ENCODE measurements around the gene USP19. TPM values are rescaled to one million over a fixed set of nuclear protein-coding genes. Genes with fewer than 3 reads are reported as not detected.

Gene USP19
- total and polyA plus RNA-seq, 2 donors, result 30.8 to 44.8 TPM

GRCh38 chr3:49104052-49104426 lies 16.6 kb downstream of the USP19 start:
- Histone ChIP-seq H3K4me1 (ENCODE audit: insufficient read depth) (peaks cover 2% of the 10 kb centered on the region), H3K27ac (ENCODE audit: low read depth) (peak overlapping the region; percentile 63), H3K4me3 (ENCODE audit: low read depth, low read length) (peak overlapping the region; percentile 69), H3K36me3 (ENCODE audit: insufficient read depth) (peaks cover 8% of the 10 kb centered on the region)
- WGBS, result 3% methylated on average over 8 of the region's 8 CpGs
- DNase-seq (ENCODE audit: extremely low spot score), result no peak

- peaks cover 2% of the 10 kb centered on the region for H3K4me1 ChIP-seq (ENCODE audit: insufficient read depth)
- no peak for DNase-seq (ENCODE audit: extremely low spot score)
- H3K36me3 ChIP-seq (ENCODE audit: insufficient read depth), result peaks cover 8% of the 10 kb centered on the region
- WGBS, result 95% methylated on average over 11 of the region's 11 CpGs
- H3K4me3 ChIP-seq (ENCODE audit: low read depth, low read length), result no peak overlapping the region
- no peak overlapping the region for H3K27ac ChIP-seq (ENCODE audit: low read depth)
These were observed 20.5 kb downstream of the USP19 start for GRCh38 chr3:49100046-49100615.

GRCh38 chr3:49098910-49099630 lies 21.6 kb downstream of the USP19 start:
- no peak for DNase-seq (ENCODE audit: extremely low spot score)
- Histone ChIP-seq H3K36me3 (ENCODE audit: insufficient read depth) (peaks cover 8% of the 10 kb centered on the region), H3K4me3 (ENCODE audit: low read depth, low read length) (no peak overlapping the region), H3K4me1 (ENCODE audit: insufficient read depth) (peaks cover 2% of the 10 kb centered on the region), H3K27ac (ENCODE audit: low read depth) (no peak overlapping the region)
- 89% methylated on average over 13 of the region's 13 CpGs for WGBS

GRCh38 chr3:49098429-49098828 lies 22.2 kb downstream of the USP19 start:
- Histone ChIP-seq H3K4me1 (ENCODE audit: insufficient read depth) (no peaks in the 10 kb centered on the region), H3K4me3 (ENCODE audit: low read depth, low read length) (no peak overlapping the region), H3K36me3 (ENCODE audit: insufficient read depth) (peaks cover 8% of the 10 kb centered on the region), H3K27ac (ENCODE audit: low read depth) (no peak overlapping the region)
- WGBS, result 49% methylated on average over 5 of the region's 5 CpGs
- no peak for DNase-seq (ENCODE audit: extremely low spot score)

- peak within 1 kb of the TSS; percentile 96 for H3K27ac ChIP-seq (ENCODE audit: low read depth)
- H3K4me3 ChIP-seq (ENCODE audit: low read depth, low read length), result peak within 1 kb of the TSS; percentile 76
- H3K4me1 ChIP-seq (ENCODE audit: insufficient read depth), result no peaks in the 10 kb centered on the region
- under 1% methylated on average over 65 of the region's 65 CpGs for WGBS
- peak; percentile 98 for DNase-seq (ENCODE audit: extremely low spot score)
- no peaks in the 10 kb centered on the region for H3K36me3 ChIP-seq (ENCODE audit: insufficient read depth)
These were observed 26.5 kb downstream of the USP19 start, which contains the start of gene QRICH1 for GRCh38 chr3:49093853-49094767. Gene QRICH1, minus strand, starts transcription at chr3:49094071. Its CDS starts 17,054 bp downstream, at chr3:49077017.

- peak overlapping the region; percentile 96 for H3K27ac ChIP-seq (ENCODE audit: low read depth)
- H3K36me3 ChIP-seq (ENCODE audit: insufficient read depth), result no peaks in the 10 kb centered on the region
- no peaks in the 10 kb centered on the region for H3K4me1 ChIP-seq (ENCODE audit: insufficient read depth)
- peak; percentile 15 for DNase-seq (ENCODE audit: extremely low spot score)
- under 1% methylated on average over 86 of the region's 86 CpGs for WGBS
- H3K4me3 ChIP-seq (ENCODE audit: low read depth, low read length), result peak overlapping the region; percentile 76
These were observed 27.4 kb downstream of the USP19 start for GRCh38 chr3:49092938-49093852.

GRCh38 chr3:49081429-49081828 lies 39.2 kb downstream of the USP19 start:
- WGBS, result 92% methylated on average over 8 of the region's 8 CpGs
- no peaks in the 10 kb centered on the region for H3K4me1 ChIP-seq (ENCODE audit: insufficient read depth)
- H3K27ac ChIP-seq (ENCODE audit: low read depth), result no peak overlapping the region
- no peak for DNase-seq (ENCODE audit: extremely low spot score)
- H3K4me3 ChIP-seq (ENCODE audit: low read depth, low read length), result no peak overlapping the region
- peaks cover 4% of the 10 kb centered on the region for H3K36me3 ChIP-seq (ENCODE audit: insufficient read depth)

- no peaks in the 10 kb centered on the region for H3K4me1 ChIP-seq (ENCODE audit: insufficient read depth)
- no peak overlapping the region for H3K4me3 ChIP-seq (ENCODE audit: low read depth, low read length)
- no peak for DNase-seq (ENCODE audit: extremely low spot score)
- no peak overlapping the region for H3K27ac ChIP-seq (ENCODE audit: low read depth)
- peaks cover 4% of the 10 kb centered on the region for H3K36me3 ChIP-seq (ENCODE audit: insufficient read depth)
- 94% methylated on average over 2 of the region's 2 CpGs for WGBS
These were observed 41.4 kb downstream of the USP19 start for GRCh38 chr3:49079270-49079669.

- Histone ChIP-seq H3K27ac (ENCODE audit: low read depth) (no peak overlapping the region), H3K4me1 (ENCODE audit: insufficient read depth) (no peaks in the 10 kb centered on the region), H3K36me3 (ENCODE audit: insufficient read depth) (peaks cover 8% of the 10 kb centered on the region), H3K4me3 (ENCODE audit: low read depth, low read length) (no peak overlapping the region)
- no peak for DNase-seq (ENCODE audit: extremely low spot score)
- 84% methylated on average over 4 of the region's 4 CpGs for WGBS
These were observed 44.0 kb downstream of the USP19 start for GRCh38 chr3:49076646-49077045.

GRCh38 chr3:49076116-49076515 lies 44.5 kb downstream of the USP19 start:
- Histone ChIP-seq H3K4me3 (ENCODE audit: low read depth, low read length) (no peak overlapping the region), H3K27ac (ENCODE audit: low read depth) (no peak overlapping the region), H3K4me1 (ENCODE audit: insufficient read depth) (no peaks in the 10 kb centered on the region), H3K36me3 (ENCODE audit: insufficient read depth) (peaks cover 8% of the 10 kb centered on the region)
- DNase-seq (ENCODE audit: extremely low spot score), result no peak
- WGBS, result 93% methylated on average over 13 of the region's 13 CpGs

All from urinary bladder (tissue), 4 donors.